AG04450 (cell line): ENCODE measurements around the gene DIP2C. TPM values are rescaled to one million over a fixed set of nuclear protein-coding genes. Genes with fewer than 3 reads are reported as not detected.
"Not testable (repeated sequence)": the region's sequence is repeated elsewhere in the genome, so short reads cannot be mapped to it uniquely, and the experiment has no call there.

ENCODE experiments used
- CTCF ChIA-PET: fragments of 300-600, 350-600 bp; formaldehyde crosslinking; extraction: SDS; loops from one replicate; lab custom pipeline; 2022; ENCODE audit warnings: antibody characterized with exemption, inconsistent platforms; lab: Charles Lee
- POLR2A ChIA-PET: fragments of 350-600 bp; formaldehyde crosslinking; extraction: SDS; loops from one replicate; lab custom pipeline; 2021; ENCODE audit warnings: antibody characterized with exemption, inconsistent platforms; lab: Yijun Ruan, JAX
- DNase-seq: peaks from one replicate; pipeline ENCODE4 v3.0.0-alpha.2; 2011; ENCODE audit warnings: low read depth, low spot score
- H3K27ac ChIP-seq: one replicate; pipeline ENCODE4 v1.5.1; 2012; ENCODE audit warnings: low read depth, low read length, control low read depth
- H3K27me3 ChIP-seq: one replicate; pipeline ENCODE4 v1.6.0; 2012; ENCODE audit warnings: low read length; ENCODE audit not compliant: control insufficient read depth, insufficient read depth
- H3K4me3 ChIP-seq: 2 replicates; pipeline ENCODE4 v1.5.1; 2011; ENCODE audit warnings: mild to moderate bottlenecking, low read depth, low read length, control low read depth
- H3K9me3 ChIP-seq: 2 replicates; pipeline ENCODE4 v1.5.1; 2012; ENCODE audit warnings: low read length; ENCODE audit not compliant: control insufficient read depth, insufficient read depth
- polyA plus RNA-seq: library from polyadenylated mRNA; depleted of rRNA; stranded (reverse); fragments of >200 nt; gene quantifications from 2 replicates; pipeline ENCODE4 v1.2.3, GENCODE V29; 2011
- TF ChIP-seq, protein P1 (sequence below): IDR thresholded peaks from 2 replicates; pipeline ENCODE4 v1.5.1; 2011; ENCODE audit warnings: low read depth, low read length, control low read depth, inconsistent platforms

Gene DIP2C
- polyA plus RNA-seq, 1 experiment, result 9.6 TPM

DNA sequence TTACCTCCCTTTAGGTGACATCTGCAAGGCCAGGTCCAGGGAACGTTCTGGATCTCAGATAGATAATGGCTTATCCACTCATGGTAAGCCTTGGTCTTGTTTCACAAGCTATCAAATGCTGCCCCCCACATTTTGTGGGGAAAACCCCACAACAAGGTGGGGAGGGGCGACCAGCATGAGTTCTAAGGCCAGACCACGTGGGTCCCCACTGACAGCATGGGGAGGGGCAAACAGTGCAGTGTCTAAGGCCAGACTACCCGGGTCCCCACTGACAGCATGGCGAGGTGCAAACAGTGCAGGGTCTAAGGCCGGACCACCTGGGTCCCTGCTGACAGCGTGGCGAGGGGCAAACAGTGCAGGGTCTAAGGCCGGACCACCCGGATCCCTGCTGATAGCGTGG is 102.8 kb downstream of the DIP2C start:
- DNase-seq, result no peak
- Histone ChIP-seq H3K27ac (no peak overlapping the region), H3K9me3 (peaks cover 3% of the 10 kb centered on the region; the same call in 1 of the 2 replicates), H3K27me3 (no peaks in the 10 kb centered on the region), H3K4me3 (no peak overlapping the region)
- TF ChIP-seq, protein P1, sequence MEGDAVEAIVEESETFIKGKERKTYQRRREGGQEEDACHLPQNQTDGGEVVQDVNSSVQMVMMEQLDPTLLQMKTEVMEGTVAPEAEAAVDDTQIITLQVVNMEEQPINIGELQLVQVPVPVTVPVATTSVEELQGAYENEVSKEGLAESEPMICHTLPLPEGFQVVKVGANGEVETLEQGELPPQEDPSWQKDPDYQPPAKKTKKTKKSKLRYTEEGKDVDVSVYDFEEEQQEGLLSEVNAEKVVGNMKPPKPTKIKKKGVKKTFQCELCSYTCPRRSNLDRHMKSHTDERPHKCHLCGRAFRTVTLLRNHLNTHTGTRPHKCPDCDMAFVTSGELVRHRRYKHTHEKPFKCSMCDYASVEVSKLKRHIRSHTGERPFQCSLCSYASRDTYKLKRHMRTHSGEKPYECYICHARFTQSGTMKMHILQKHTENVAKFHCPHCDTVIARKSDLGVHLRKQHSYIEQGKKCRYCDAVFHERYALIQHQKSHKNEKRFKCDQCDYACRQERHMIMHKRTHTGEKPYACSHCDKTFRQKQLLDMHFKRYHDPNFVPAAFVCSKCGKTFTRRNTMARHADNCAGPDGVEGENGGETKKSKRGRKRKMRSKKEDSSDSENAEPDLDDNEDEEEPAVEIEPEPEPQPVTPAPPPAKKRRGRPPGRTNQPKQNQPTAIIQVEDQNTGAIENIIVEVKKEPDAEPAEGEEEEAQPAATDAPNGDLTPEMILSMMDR, result no peak
- CTCF ChIA-PET, result no interaction called here
- POLR2A ChIA-PET, result no interaction called here

GRCh38 chr10:586151-586550 is 103.3 kb downstream of the DIP2C start:
- Histone ChIP-seq H3K27ac (no peak overlapping the region), H3K4me3 (no peak overlapping the region), H3K27me3 (no peaks in the 10 kb centered on the region), H3K9me3 (peaks cover 3% of the 10 kb centered on the region; the same call in 1 of the 2 replicates)
- ChIA-PET CTCF (no interaction called here), POLR2A (no interaction called here)
- TF ChIP-seq, protein P1, result no peak
- no peak for DNase-seq

DNA sequence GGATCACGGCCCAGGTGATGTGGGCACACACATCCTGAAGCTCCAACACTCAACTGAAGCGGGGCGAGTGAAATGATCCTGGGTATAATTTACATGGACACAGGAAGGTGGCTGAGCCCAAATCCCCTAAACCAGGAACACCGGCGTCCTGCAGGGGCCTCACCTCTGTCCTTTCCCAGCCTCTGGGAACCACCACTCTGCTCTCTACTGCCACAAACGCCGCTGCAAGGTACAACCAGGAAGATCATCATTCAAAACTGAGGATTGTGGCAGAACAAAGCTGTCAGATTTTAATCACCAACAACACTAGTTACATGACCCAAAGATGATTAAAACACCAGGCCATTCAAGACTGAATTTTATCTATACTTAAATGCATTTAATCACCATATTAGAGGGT is 104.0 kb downstream of the DIP2C start:
- ChIA-PET CTCF (no interaction called here), POLR2A (no interaction called here)
- peaks cover 3% of the 10 kb centered on the region; the same call in 1 of the 2 replicates for H3K9me3 ChIP-seq
- no peaks in the 10 kb centered on the region for H3K27me3 ChIP-seq
- H3K27ac ChIP-seq, result no peak overlapping the region
- no peak overlapping the region for H3K4me3 ChIP-seq
- DNase-seq, result no peak
- TF ChIP-seq, protein P1, result no peak

DNA sequence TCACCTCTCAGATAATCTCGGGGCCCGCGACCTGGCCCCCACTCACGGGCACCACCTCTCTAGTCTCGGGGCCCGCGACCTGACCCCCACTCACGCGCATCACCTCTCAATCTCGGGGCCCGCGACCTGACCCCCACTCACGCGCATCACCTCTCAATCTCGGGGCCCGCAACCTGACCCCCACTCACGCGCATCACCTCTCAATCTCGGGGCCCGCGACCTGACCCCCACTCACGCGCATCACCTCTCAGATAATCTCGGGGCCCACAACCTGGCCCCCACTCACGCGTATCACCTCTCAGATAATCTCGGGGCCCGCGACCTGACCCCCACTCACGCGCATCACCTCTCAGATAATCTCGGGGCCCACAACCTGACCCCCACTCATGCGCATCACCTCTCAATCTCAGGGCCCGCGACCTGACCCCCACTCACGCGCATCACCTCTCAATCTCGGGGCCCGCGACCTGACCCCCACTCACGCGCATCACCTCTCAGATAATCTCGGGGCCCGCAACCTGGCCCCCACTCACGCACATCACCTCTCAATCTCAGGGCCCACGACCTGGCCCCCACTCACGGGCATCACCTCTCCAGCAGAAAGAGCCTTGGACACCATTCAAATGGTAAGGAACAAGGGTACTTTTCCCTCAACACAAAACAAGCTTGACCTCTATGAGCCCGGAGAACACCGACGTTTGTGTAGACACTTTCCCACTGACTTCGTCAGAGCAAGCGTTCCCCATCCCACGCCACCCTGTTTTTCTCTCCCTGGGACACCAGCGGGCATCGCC is 104.8 kb downstream of the DIP2C start:
- H3K27ac ChIP-seq, POLR2A ChIA-PET, H3K9me3 ChIP-seq, H3K4me3 ChIP-seq, DNase-seq, H3K27me3 ChIP-seq, CTCF ChIA-PET: not testable (repeated sequence)

- no peak overlapping the region for H3K4me3 ChIP-seq
- H3K27me3 ChIP-seq, result no peaks in the 10 kb centered on the region
- TF ChIP-seq, protein P1, result no peak
- POLR2A ChIA-PET, result no interaction called here
- CTCF ChIA-PET, result no interaction called here
- peaks cover 3% of the 10 kb centered on the region; the same call in 1 of the 2 replicates for H3K9me3 ChIP-seq
- H3K27ac ChIP-seq, result no peak overlapping the region
- DNase-seq, result no peak
Measured at GRCh38 chr10:583433-583832, 106.0 kb downstream of the DIP2C start.
